Calu3 (cell line): ENCODE results near the gene KRTAP10-4. TPM values are rescaled to one million over a fixed set of nuclear protein-coding genes. Genes with fewer than 3 reads are reported as not detected.

Experiments
- BruUV-seq: library from RNA; stranded (reverse); fragments of 400-500 nt; replicated peaks from 2 replicates; lab custom pipeline; 2021; lab: Mats Ljungman, UMichigan
- CTCF ChIA-PET: fragments of 300-600 bp; sonication (Branson Sonifier 250); formaldehyde crosslinking; loops from one replicate; lab custom pipeline; 2022; ENCODE audit warnings: antibody characterized with exemption; lab: Charles Lee
- DNase-seq: peaks from one replicate; pipeline ENCODE4 v3.0.0; 2022
- H3K27ac Mint-ChIP-seq: one replicate; pipeline ENCODE4 v1.8.0; 2022; ENCODE audit warnings: mixed read lengths; ENCODE audit not compliant: unreplicated experiment
- H3K27me3 Mint-ChIP-seq: one replicate; pipeline ENCODE4 v1.8.0; 2022; ENCODE audit warnings: mixed read lengths; ENCODE audit not compliant: unreplicated experiment
- H3K36me3 Mint-ChIP-seq: one replicate; pipeline ENCODE4 v1.8.0; 2022; ENCODE audit warnings: mild to moderate bottlenecking, moderate library complexity, mixed read lengths; ENCODE audit not compliant: insufficient read depth, unreplicated experiment
- H3K4me1 Mint-ChIP-seq: one replicate; pipeline ENCODE4 v1.8.0; 2022; ENCODE audit warnings: mild to moderate bottlenecking, low read depth, mixed read lengths; ENCODE audit not compliant: unreplicated experiment
- H3K4me3 Mint-ChIP-seq: one replicate; pipeline ENCODE4 v1.8.0; 2022; ENCODE audit warnings: mild to moderate bottlenecking, low read depth, moderate library complexity, mixed read lengths; ENCODE audit not compliant: unreplicated experiment
- H3K9me3 Mint-ChIP-seq: one replicate; pipeline ENCODE4 v1.8.0; 2022; ENCODE audit warnings: low read depth, mixed read lengths; ENCODE audit not compliant: unreplicated experiment
- intact Hi-C: fragments of 100-400 bp; cut with micrococcal nuclease; formaldehyde crosslinking; loops from one replicate; pipeline ENCODE4 v1.10.0; 2022; ENCODE audit not compliant: unreplicated experiment
- total RNA-seq: library from RNA; stranded (reverse); gene quantifications from 2 replicates; pipeline ENCODE4 v1.2.3, GENCODE V29; 2022
- TF ChIP-seq, protein P1 (sequence below): fragments of 200-600 bp; IDR thresholded peaks from one replicate; pipeline ENCODE4 v1.8.0; 2022; ENCODE audit warnings: antibody characterized with exemption; ENCODE audit not compliant: unreplicated experiment

Gene KRTAP10-4
- total RNA-seq, 1 experiment from 2014 or later: not detected

DNA sequence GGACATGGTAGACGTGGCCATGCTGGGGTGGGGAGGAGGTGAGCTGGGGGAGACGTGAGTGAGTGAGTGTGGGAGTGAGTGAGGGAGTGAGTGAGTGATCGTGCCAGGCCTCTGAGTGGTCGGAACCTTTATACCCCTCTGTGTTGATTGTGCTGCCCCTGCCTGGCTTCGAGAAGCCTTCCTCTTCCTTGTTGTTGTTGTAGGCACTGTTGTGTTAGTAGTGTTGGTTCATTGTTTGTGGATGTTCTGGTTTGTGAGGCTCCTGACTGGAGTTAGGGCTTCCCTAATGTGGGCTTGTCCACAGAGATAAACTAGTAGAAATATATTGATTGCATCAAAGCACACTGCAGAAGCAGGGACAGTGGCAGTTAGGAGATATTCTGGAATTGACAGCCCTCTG is 14.8 kb upstream of the KRTAP10-4 start, which contains the start of gene KRTAP10-3:
Gene KRTAP10-3 (minus strand): TSS at position 101 of the 400 bp plus-strand sequence. CDS start 80 bp downstream, at position 21.
- intact Hi-C loops: no loop called here
- CTCF ChIA-PET: no interaction called here
- H3K4me3 Mint-ChIP-seq: no peak within 1 kb of the TSS
- BruUV-seq: no TSS peak
- no peak within 1 kb of the TSS for H3K27ac Mint-ChIP-seq
- no peaks in the 10 kb centered on the region for H3K4me1 Mint-ChIP-seq
- H3K27me3 Mint-ChIP-seq: peaks cover 99% of the 10 kb centered on the region
- TF ChIP-seq, protein P1, sequence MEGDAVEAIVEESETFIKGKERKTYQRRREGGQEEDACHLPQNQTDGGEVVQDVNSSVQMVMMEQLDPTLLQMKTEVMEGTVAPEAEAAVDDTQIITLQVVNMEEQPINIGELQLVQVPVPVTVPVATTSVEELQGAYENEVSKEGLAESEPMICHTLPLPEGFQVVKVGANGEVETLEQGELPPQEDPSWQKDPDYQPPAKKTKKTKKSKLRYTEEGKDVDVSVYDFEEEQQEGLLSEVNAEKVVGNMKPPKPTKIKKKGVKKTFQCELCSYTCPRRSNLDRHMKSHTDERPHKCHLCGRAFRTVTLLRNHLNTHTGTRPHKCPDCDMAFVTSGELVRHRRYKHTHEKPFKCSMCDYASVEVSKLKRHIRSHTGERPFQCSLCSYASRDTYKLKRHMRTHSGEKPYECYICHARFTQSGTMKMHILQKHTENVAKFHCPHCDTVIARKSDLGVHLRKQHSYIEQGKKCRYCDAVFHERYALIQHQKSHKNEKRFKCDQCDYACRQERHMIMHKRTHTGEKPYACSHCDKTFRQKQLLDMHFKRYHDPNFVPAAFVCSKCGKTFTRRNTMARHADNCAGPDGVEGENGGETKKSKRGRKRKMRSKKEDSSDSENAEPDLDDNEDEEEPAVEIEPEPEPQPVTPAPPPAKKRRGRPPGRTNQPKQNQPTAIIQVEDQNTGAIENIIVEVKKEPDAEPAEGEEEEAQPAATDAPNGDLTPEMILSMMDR: no peak
- DNase-seq: no peak
- no peaks in the 10 kb centered on the region for H3K9me3 Mint-ChIP-seq
- no peaks in the 10 kb centered on the region for H3K36me3 Mint-ChIP-seq

DNA sequence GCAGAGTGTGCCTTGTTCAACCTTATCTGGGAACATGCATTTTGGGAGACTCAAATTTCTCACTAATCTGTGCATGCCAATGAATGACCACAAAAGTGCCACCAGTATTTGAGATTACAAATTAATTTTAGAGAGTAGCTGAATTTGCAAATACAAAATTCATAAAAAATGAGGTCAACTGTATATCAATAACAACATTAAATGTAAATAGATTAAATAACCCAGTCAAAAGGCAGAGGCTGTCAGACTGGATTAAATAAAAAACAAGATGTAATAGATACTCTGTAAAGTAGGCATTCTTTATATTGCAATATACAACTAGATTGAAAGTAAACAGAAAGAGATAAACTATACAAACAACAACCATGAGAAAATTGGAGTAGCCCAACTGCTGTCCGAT is 9.4 kb upstream of the KRTAP10-4 start:
- TF ChIP-seq, protein P1: no peak
- CTCF ChIA-PET: interaction anchor here (0.7 kb wide), 1 partner anchor 19 kb away, joined by 3 read pairs; no protein-coding TSS in a partner anchor
- H3K9me3 Mint-ChIP-seq: no peaks in the 10 kb centered on the region
- H3K4me3 Mint-ChIP-seq: no peak overlapping the region
- DNase-seq: no peak
- no TSS peak for BruUV-seq
- peaks cover 76% of the 10 kb centered on the region for H3K27me3 Mint-ChIP-seq
- H3K36me3 Mint-ChIP-seq: no peaks in the 10 kb centered on the region
- H3K27ac Mint-ChIP-seq: no peak overlapping the region
- intact Hi-C loops: no loop called here
- H3K4me1 Mint-ChIP-seq: no peaks in the 10 kb centered on the region

DNA sequence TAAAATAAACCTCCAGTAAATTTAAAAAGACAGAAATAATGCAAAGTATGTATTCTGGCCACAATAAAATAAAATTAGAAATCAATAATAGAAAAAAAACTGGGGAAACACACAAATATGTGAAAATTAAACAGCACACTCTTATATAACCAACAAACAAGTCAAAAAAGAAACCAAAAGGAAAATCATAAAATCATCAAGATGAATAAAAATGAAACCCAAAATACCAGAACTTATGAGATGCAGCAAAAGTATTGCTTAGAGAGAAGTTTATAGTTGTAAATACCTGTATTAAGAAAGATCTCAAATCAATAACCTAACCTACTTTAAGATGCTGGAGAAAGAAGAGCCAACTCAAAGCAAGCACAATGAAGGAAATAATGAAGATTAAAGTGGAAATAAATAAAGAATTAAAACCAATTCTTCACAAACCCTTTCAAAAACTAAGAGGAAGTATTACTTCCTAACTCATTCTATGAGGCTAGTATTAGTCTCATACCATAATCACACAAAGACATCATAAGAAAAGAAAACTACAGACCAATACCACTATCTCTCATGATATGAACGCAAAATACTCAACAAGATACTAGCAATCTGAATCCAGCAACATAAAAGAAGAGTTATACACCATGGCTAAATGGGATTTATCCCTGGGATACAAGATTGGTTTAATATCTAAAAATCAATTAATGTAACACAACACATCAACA is 8.5 kb upstream of the KRTAP10-4 start:
- Mint-ChIP-seq H3K9me3 (no peaks in the 10 kb centered on the region), H3K27ac (no peak overlapping the region), H3K27me3 (peaks cover 76% of the 10 kb centered on the region), H3K36me3 (no peaks in the 10 kb centered on the region), H3K4me1 (no peaks in the 10 kb centered on the region), H3K4me3 (no peak overlapping the region)
- no peak for DNase-seq
- TF ChIP-seq, protein P1: no peak
- BruUV-seq: no TSS peak
- CTCF ChIA-PET: no interaction called here
- intact Hi-C loops: no loop called here

DNA sequence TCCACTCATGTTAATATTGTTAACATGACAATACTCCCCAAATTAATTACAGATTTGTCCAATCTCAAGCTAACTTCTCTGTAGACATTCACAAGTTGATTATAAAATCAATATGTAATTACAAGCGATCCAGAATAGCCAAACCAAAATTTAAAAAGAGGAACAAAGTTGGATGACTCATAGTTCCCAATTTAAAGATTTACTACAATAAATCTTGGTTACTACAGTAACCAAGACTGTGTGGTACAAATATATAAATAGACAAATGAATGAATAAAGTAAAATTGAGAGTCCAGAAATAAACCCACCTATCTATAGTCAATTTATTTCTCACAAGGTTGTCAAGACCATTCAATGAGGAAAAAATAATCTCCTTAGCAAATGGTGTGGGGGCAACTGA is 7.1 kb upstream of the KRTAP10-4 start:
- no TSS peak for BruUV-seq
- Mint-ChIP-seq H3K27ac (no peak overlapping the region), H3K36me3 (no peaks in the 10 kb centered on the region), H3K4me3 (no peak overlapping the region), H3K4me1 (no peaks in the 10 kb centered on the region), H3K27me3 (peaks cover 70% of the 10 kb centered on the region), H3K9me3 (peaks cover 1% of the 10 kb centered on the region)
- DNase-seq: no peak
- intact Hi-C loops: no loop called here
- TF ChIP-seq, protein P1: no peak
- CTCF ChIA-PET: no interaction called here
